GM23338 (cell line): ENCODE data around the gene HSPA12B. TPM values are rescaled to one million over a fixed set of nuclear protein-coding genes. Genes with fewer than 3 reads are reported as not detected.

Experiments used
- ATAC-seq: fragments of 200-7000 bp; cut with Tn5 transposase; 3 replicates; pipeline ENCODE4 v1.9.1; 2020
- DNase-seq: peaks from one replicate; pipeline ENCODE4 v3.0.0-alpha.2; 2015; ENCODE audit warnings: low spot score
- H2AFZ ChIP-seq: fragments of 200-600 bp; sonication (generic); 2 replicates; pipeline ENCODE4 v1.8.0; 2016; ENCODE audit warnings: antibody characterized with exemption, mild to moderate bottlenecking, moderate library complexity
- H3F3A ChIP-seq: fragments of 200-600 bp; sonication (generic); replicated peaks from 2 replicates; pipeline ENCODE4 v1.8.0; 2017; ENCODE audit warnings: antibody characterized with exemption, mixed run types, low read depth
- H3K27ac ChIP-seq: fragments of 200-600 bp; sonication (generic); 2 replicates; pipeline ENCODE4 v1.6.1; 2016; ENCODE audit warnings: low read depth
- H3K27me3 ChIP-seq: fragments of 200-600 bp; sonication (generic); 2 replicates; pipeline ENCODE4 v1.8.0; 2016; ENCODE audit warnings: mild to moderate bottlenecking, mixed run types, moderate library complexity; ENCODE audit not compliant: insufficient read depth
- H3K36me3 ChIP-seq: fragments of 200-600 bp; sonication (generic); 2 replicates; pipeline ENCODE4 v1.8.0; 2016; ENCODE audit warnings: mild to moderate bottlenecking; ENCODE audit not compliant: insufficient read depth
- H3K4me1 ChIP-seq: fragments of 200-600 bp; sonication (generic); 2 replicates; pipeline ENCODE4 v1.8.0; 2016; ENCODE audit warnings: mild to moderate bottlenecking, moderate library complexity; ENCODE audit not compliant: insufficient read depth
- H3K4me2 ChIP-seq: fragments of 200-600 bp; sonication (generic); 2 replicates; pipeline ENCODE4 v1.7.1; 2017; ENCODE audit warnings: mixed run types
- H3K4me3 ChIP-seq: fragments of 200-600 bp; sonication (generic); 2 replicates; pipeline ENCODE4 v1.6.1; 2016; ENCODE audit warnings: mixed run types
- H3K79me2 ChIP-seq: fragments of 200-600 bp; sonication (generic); replicated peaks from 2 replicates; pipeline ENCODE4 v1.8.0; 2017; ENCODE audit warnings: mild to moderate bottlenecking; ENCODE audit not compliant: insufficient read depth
- H3K9me2 ChIP-seq: fragments of 200-600 bp; sonication (generic); 2 replicates; pipeline ENCODE4 v1.8.0; 2017; ENCODE audit not compliant: insufficient read depth
- H4K20me1 ChIP-seq: fragments of 200-600 bp; sonication (generic); replicated peaks from 2 replicates; pipeline ENCODE4 v1.8.0; 2017; ENCODE audit warnings: mild to moderate bottlenecking; ENCODE audit not compliant: insufficient read depth
- H3K27ac Mint-ChIP-seq: 2 replicates; pipeline ENCODE4 v1.8.0; 2020; ENCODE audit warnings: inconsistent platforms, mild to moderate bottlenecking, moderate library complexity, mixed read lengths
- H3K27me3 Mint-ChIP-seq: 3 replicates; pipeline ENCODE4 v1.8.0; 2022; ENCODE audit warnings: low read depth, mild to moderate bottlenecking, moderate library complexity, mixed read lengths, inconsistent platforms; ENCODE audit not compliant: insufficient read depth, poor library complexity
- H3K36me3 Mint-ChIP-seq: 3 replicates; pipeline ENCODE4 v1.8.0; 2021; ENCODE audit warnings: low read depth, mild to moderate bottlenecking, inconsistent platforms, moderate library complexity, mixed read lengths
- H3K4me1 Mint-ChIP-seq: 3 replicates; pipeline ENCODE4 v1.8.0; 2020; ENCODE audit warnings: mild to moderate bottlenecking, inconsistent platforms, mixed read lengths
- H3K4me3 Mint-ChIP-seq: 3 replicates; pipeline ENCODE4 v1.8.0; 2021; ENCODE audit warnings: moderate library complexity, mild to moderate bottlenecking, inconsistent platforms, mixed read lengths
- H3K9me3 Mint-ChIP-seq: 3 replicates; pipeline ENCODE4 v1.8.0; 2020; ENCODE audit warnings: moderate library complexity, mild to moderate bottlenecking, inconsistent platforms, mixed read lengths
- CREB1 ChIP-seq: fragments of 250-450 bp; sonication (Bioruptor Pico); IDR thresholded peaks from 2 replicates; pipeline ENCODE4 v1.5.0; 2020; ENCODE audit warnings: low read depth, mild to moderate bottlenecking, moderate library complexity
- ETS1 ChIP-seq: IDR thresholded peaks from 2 replicates; pipeline ENCODE4 v1.6.1; 2016; ENCODE audit warnings: antibody characterized with exemption
- EZH2 ChIP-seq: fragments of 200-600 bp; sonication (generic); IDR thresholded peaks from one replicate; pipeline ENCODE4 v1.8.0; 2017; ENCODE audit warnings: antibody characterized with exemption, mild to moderate bottlenecking, low read depth; ENCODE audit not compliant: unreplicated experiment
- EZH2phosphoT487 ChIP-seq: fragments of 200-600 bp; sonication (generic); IDR thresholded peaks from one replicate; pipeline ENCODE4 v1.8.1; 2018; ENCODE audit warnings: antibody characterized with exemption; ENCODE audit not compliant: unreplicated experiment
- JUNB ChIP-seq: IDR thresholded peaks from one replicate; pipeline ENCODE4 v1.6.1; 2016; ENCODE audit warnings: antibody characterized with exemption; ENCODE audit not compliant: unreplicated experiment
- NANOG ChIP-seq: IDR thresholded peaks from 2 replicates; pipeline ENCODE4 v1.6.1; 2016; ENCODE audit warnings: antibody characterized with exemption, borderline replicate concordance
- POLR2AphosphoS5 ChIP-seq: IDR thresholded peaks from 2 replicates; pipeline ENCODE4 v1.6.1; 2016; ENCODE audit warnings: antibody characterized with exemption, low read depth
- REST ChIP-seq: IDR thresholded peaks from one replicate; pipeline ENCODE4 v1.6.1; 2018; ENCODE audit warnings: antibody characterized with exemption; ENCODE audit not compliant: unreplicated experiment
- STAT1 ChIP-seq: IDR thresholded peaks from one replicate; pipeline ENCODE4 v1.6.1; 2016; ENCODE audit warnings: antibody characterized with exemption; ENCODE audit not compliant: unreplicated experiment
- ZNF114 ChIP-seq: fragments of 250-450 bp; sonication (Bioruptor Pico); IDR thresholded peaks from 2 replicates; pipeline ENCODE4 v1.5.0; 2020; ENCODE audit warnings: mild to moderate bottlenecking, moderate library complexity
- ZNF331 ChIP-seq: fragments of 250-450 bp; sonication (Bioruptor Pico); IDR thresholded peaks from 2 replicates; pipeline ENCODE4 v1.5.0; 2020; ENCODE audit warnings: low read depth, mild to moderate bottlenecking, moderate library complexity
- polyA plus RNA-seq: library from polyadenylated mRNA; unstranded; fragments of >200 nt; fragmentation: Nextera tagmentation; extraction: Ambion mirVana; gene quantifications from 2 replicates; pipeline ENCODE4 v1.2.1, GENCODE V29; 2016
- total RNA-seq: library from RNA; depleted of rRNA; stranded (reverse); fragments of >200 nt; shearing (Covaris generic); gene quantifications from 2 replicates; pipeline ENCODE4 v1.2.3, GENCODE V29; 2014

Gene HSPA12B
- total and polyA plus RNA-seq, 2 experiments from 2014 or later, result 2.8 to 6.5 TPM

GRCh38 chr20:3721912-3722311, 10.6 kb upstream of the HSPA12B start:
- Histone ChIP-seq H4K20me1 (no peaks in the 10 kb centered on the region), H3K4me2 (no peak overlapping the region), H3K27me3 (0 out of 2 replicates have a peak, but pooled peaks cover under 1% of the 10 kb centered on the region), H3K36me3 (no peaks in the 10 kb centered on the region), H3K27ac (no peak overlapping the region), H3K79me2 (no peaks in the 10 kb centered on the region), H3F3A (no peaks in the 10 kb centered on the region), H3K4me1 (no peaks in the 10 kb centered on the region), H3K9me2 (no peaks in the 10 kb centered on the region), H2AFZ (no peak overlapping the region), H3K4me3 (no peak overlapping the region)
- Mint-ChIP-seq H3K4me1 (peaks cover 6% of the 10 kb centered on the region; the same call in 2 of the 3 replicates), H3K4me3 (no peak overlapping the region), H3K9me3 (no peaks in the 10 kb centered on the region), H3K27ac (no peak overlapping the region), H3K36me3 (no peaks in the 10 kb centered on the region), H3K27me3 (peaks cover 13% of the 10 kb centered on the region)
- DNase-seq (no peak), ATAC-seq (no peak)
- no peak for TF ChIP-seq EZH2phosphoT487
- no peak for TF ChIP-seq CREB1 (CRISPR knock-in tag)

GRCh38 chr20:3723284-3723683, 9.2 kb upstream of the HSPA12B start:
- no peak overlapping the region for H3K27ac Mint-ChIP-seq
- Histone ChIP-seq H3K27me3 (peaks cover 8% of the 10 kb centered on the region; the same call in 1 of the 2 replicates), H3K4me1 (no peaks in the 10 kb centered on the region), H3F3A (no peaks in the 10 kb centered on the region), H3K4me2 (no peak overlapping the region), H3K27ac (no peak overlapping the region), H3K36me3 (no peaks in the 10 kb centered on the region), H3K79me2 (no peaks in the 10 kb centered on the region), H2AFZ (no peak overlapping the region), H4K20me1 (no peaks in the 10 kb centered on the region), H3K4me3 (no peak overlapping the region), H3K9me2 (no peaks in the 10 kb centered on the region)
- H3K36me3 Mint-ChIP-seq, result no peaks in the 10 kb centered on the region
- peaks cover 14% of the 10 kb centered on the region for H3K27me3 Mint-ChIP-seq
- no peak overlapping the region for H3K4me3 Mint-ChIP-seq
- ATAC-seq, result no peak
- TF ChIP-seq CREB1 (CRISPR knock-in tag) (no peak), ETS1 (no peak), EZH2 (no peak), STAT1 (no peak), JUNB (no peak), ZNF331 (CRISPR knock-in tag) (no peak), NANOG (no peak), REST (no peak), ZNF114 (CRISPR knock-in tag) (no peak), POLR2AphosphoS5 (no peak)
- peaks cover 14% of the 10 kb centered on the region for H3K4me1 Mint-ChIP-seq
- no peak for DNase-seq
- H3K9me3 Mint-ChIP-seq, result no peaks in the 10 kb centered on the region; the same call in 2 of the 3 replicates
